Endodermal cell (in vitro differentiated cells): ENCODE data around the gene ASPN. TPM values are rescaled to one million over a fixed set of nuclear protein-coding genes. Genes with fewer than 3 reads are reported as not detected.

Experiments used
- DNase-seq: peaks from one replicate; pipeline ENCODE4 v3.0.0-alpha.2; 2017
- H3K27ac ChIP-seq: 2 replicates; pipeline ENCODE4 v1.5.1; 2013; ENCODE audit warnings: mild to moderate bottlenecking, low read depth, low read length, moderate library complexity
- H3K27me3 ChIP-seq: 2 replicates; pipeline ENCODE4 v1.6.1; 2013; ENCODE audit warnings: mild to moderate bottlenecking, low read length, moderate library complexity; ENCODE audit not compliant: insufficient read depth, control insufficient read depth, poor library complexity, severe bottlenecking
- H3K36me3 ChIP-seq: 2 replicates; pipeline ENCODE4 v1.7.0; 2013; ENCODE audit warnings: mild to moderate bottlenecking, low read length, moderate library complexity; ENCODE audit not compliant: control insufficient read depth, insufficient read depth
- H3K4me1 ChIP-seq: one replicate; pipeline ENCODE4 v1.7.0; 2013; ENCODE audit warnings: low read length; ENCODE audit not compliant: control insufficient read depth, insufficient read depth
- H3K4me3 ChIP-seq: 2 replicates; pipeline ENCODE4 v1.5.1; 2013; ENCODE audit warnings: mild to moderate bottlenecking, low read length, moderate library complexity
- H3K9ac ChIP-seq: 2 replicates; pipeline ENCODE4 v1.6.1; 2013; ENCODE audit warnings: mild to moderate bottlenecking, low read length, moderate library complexity; ENCODE audit not compliant: poor library complexity, severe bottlenecking; ENCODE audit errors: extremely low read depth
- H3K9me3 ChIP-seq: 2 replicates; pipeline ENCODE4 v1.6.1; 2013; ENCODE audit warnings: mild to moderate bottlenecking, low read length, moderate library complexity; ENCODE audit not compliant: control insufficient read depth
- H3K27ac Mint-ChIP-seq: 2 replicates; pipeline ENCODE4 v1.8.0; 2020; ENCODE audit warnings: mixed read lengths
- H3K27me3 Mint-ChIP-seq: 2 replicates; pipeline ENCODE4 v1.8.0; 2021; ENCODE audit warnings: mild to moderate bottlenecking, mixed read lengths; ENCODE audit not compliant: insufficient read depth
- H3K36me3 Mint-ChIP-seq: 2 replicates; pipeline ENCODE4 v1.8.0; 2020; ENCODE audit warnings: low read depth, mixed read lengths
- H3K4me1 Mint-ChIP-seq: 2 replicates; pipeline ENCODE4 v1.8.0; 2020; ENCODE audit warnings: mixed read lengths
- H3K4me3 Mint-ChIP-seq: 2 replicates; pipeline ENCODE4 v1.8.0; 2020; ENCODE audit warnings: mild to moderate bottlenecking, moderate library complexity, mixed read lengths
- H3K9me3 Mint-ChIP-seq: 2 replicates; pipeline ENCODE4 v1.8.0; 2020; ENCODE audit warnings: mild to moderate bottlenecking, mixed read lengths
- CTCF ChIP-seq: fragments of 200-600 bp; sonication (generic); conservative IDR thresholded peaks from 2 replicates; pipeline ENCODE4 v1.5.0; 2021; ENCODE audit warnings: antibody characterized with exemption, mild to moderate bottlenecking
- WGBS, 2 experiments: methylation state at CpG; one replicate each; pipeline versions ENCODE4 v1.1.5 to v1.1.7; 2013; ENCODE audit warnings: missing lambda C conversion rate in 2 of 2, mixed read lengths in 1 of 2; ENCODE audit not compliant: insufficient coverage in 1 of 2, insufficient read length in 1 of 2; 5-methylcytosine and 5-hydroxymethylcytosine counted together
- total RNA-seq, 2 donors: library from RNA; stranded (reverse); fragmentation: NEBNext Ultra II Directional in 1 of 2; extraction: Animal tissue kit (Norgen Biotek cat#: 25700) in 1 of 2; gene quantifications; 2 replicates in 1 of 2; 3 replicates in 1 of 2; pipeline ENCODE4 v1.2.1, GENCODE V29; 2021

The ASPN gene
- total RNA-seq, 2 donors from 2014 or later: not detected

- Mint-ChIP-seq H3K27ac (no peak overlapping the region), H3K27me3 (no peaks in the 10 kb centered on the region), H3K4me3 (no peak overlapping the region), H3K9me3 (no peaks in the 10 kb centered on the region), H3K36me3 (no peaks in the 10 kb centered on the region), H3K4me1 (peaks cover 11% of the 10 kb centered on the region)
- TF ChIP-seq CTCF: no peak
- Histone ChIP-seq H3K27ac (no peak overlapping the region), H3K9me3 (no peaks in the 10 kb centered on the region), H3K9ac (no peak overlapping the region), H3K36me3 (no peaks in the 10 kb centered on the region), H3K4me3 (no peak overlapping the region), H3K4me1 (no peaks in the 10 kb centered on the region), H3K27me3 (no peaks in the 10 kb centered on the region)
- DNase-seq: no peak
- 97% methylated on average over 1 of the region's 1 CpG; no CpG with 5 or more reads in 1 of the 2 experiments for WGBS, 2 experiments
These were observed 46.2 kb upstream of the ASPN start for GRCh38 chr9:92528522-92528849.

GRCh38 chr9:92527832-92528521 lies 45.7 kb upstream of the ASPN start:
- H3K9me3 Mint-ChIP-seq: no peaks in the 10 kb centered on the region
- DNase-seq: no peak
- H3K36me3 Mint-ChIP-seq: no peaks in the 10 kb centered on the region
- 89 to 100% methylated on average over 2 to 4 of the region's 4 CpGs for WGBS, 2 experiments
- H3K4me1 Mint-ChIP-seq: peaks cover 8% of the 10 kb centered on the region
- no peaks in the 10 kb centered on the region for H3K27me3 ChIP-seq
- no peak overlapping the region for H3K9ac ChIP-seq
- no peak overlapping the region for H3K4me3 Mint-ChIP-seq
- H3K4me1 ChIP-seq: peaks cover 3% of the 10 kb centered on the region
- no peak overlapping the region for H3K4me3 ChIP-seq
- no peak overlapping the region for H3K27ac ChIP-seq
- no peak overlapping the region for H3K27ac Mint-ChIP-seq
- H3K36me3 ChIP-seq: no peaks in the 10 kb centered on the region
- H3K27me3 Mint-ChIP-seq: no peaks in the 10 kb centered on the region
- H3K9me3 ChIP-seq: no peaks in the 10 kb centered on the region
- TF ChIP-seq CTCF: no peak

GRCh38 chr9:92527291-92527828 lies 45.1 kb upstream of the ASPN start:
- H3K9me3 Mint-ChIP-seq: peaks cover 1% of the 10 kb centered on the region
- peaks cover 1% of the 10 kb centered on the region for H3K36me3 Mint-ChIP-seq
- no peak overlapping the region for H3K27ac ChIP-seq
- no peaks in the 10 kb centered on the region for H3K27me3 Mint-ChIP-seq
- H3K36me3 ChIP-seq: no peaks in the 10 kb centered on the region
- H3K4me3 ChIP-seq: no peak overlapping the region
- H3K9ac ChIP-seq: no peak overlapping the region
- no peak overlapping the region for H3K27ac Mint-ChIP-seq
- H3K9me3 ChIP-seq: no peaks in the 10 kb centered on the region
- no peak overlapping the region for H3K4me3 Mint-ChIP-seq
- no peaks in the 10 kb centered on the region for H3K27me3 ChIP-seq
- no peak for DNase-seq
- WGBS, 2 experiments: 80 to 94% methylated on average over 1 to 2 of the region's 2 CpGs
- peaks cover 3% of the 10 kb centered on the region for H3K4me1 ChIP-seq
- no peak for TF ChIP-seq CTCF
- H3K4me1 Mint-ChIP-seq: peaks cover 10% of the 10 kb centered on the region
